GM23338 (cell line): Measurements from ENCODE around the gene KLHL17.

Experiments
- CTCF ChIP-seq, 2 experiments: fragments of 200-600 bp in 1 of 2; sonication (generic) in 1 of 2; conservative IDR thresholded peaks; 2 replicates each; pipeline versions ENCODE4 v1.5.1 to v1.6.1; 2016 to 2017; ENCODE audit warnings: antibody characterized with exemption in 2 of 2, low read depth in 2 of 2, mild to moderate bottlenecking in 2 of 2, moderate library complexity in 1 of 2
- ETS1 ChIP-seq: IDR thresholded peaks from 2 replicates; pipeline ENCODE4 v1.6.1; 2016; ENCODE audit warnings: antibody characterized with exemption
- EZH2 ChIP-seq: fragments of 200-600 bp; sonication (generic); IDR thresholded peaks from one replicate; pipeline ENCODE4 v1.8.0; 2017; ENCODE audit warnings: antibody characterized with exemption, mild to moderate bottlenecking, low read depth; ENCODE audit not compliant: unreplicated experiment
- EZH2phosphoT487 ChIP-seq: fragments of 200-600 bp; sonication (generic); IDR thresholded peaks from one replicate; pipeline ENCODE4 v1.8.1; 2018; ENCODE audit warnings: antibody characterized with exemption; ENCODE audit not compliant: unreplicated experiment
- JUNB ChIP-seq: IDR thresholded peaks from one replicate; pipeline ENCODE4 v1.6.1; 2016; ENCODE audit warnings: antibody characterized with exemption; ENCODE audit not compliant: unreplicated experiment
- NANOG ChIP-seq: IDR thresholded peaks from 2 replicates; pipeline ENCODE4 v1.6.1; 2016; ENCODE audit warnings: antibody characterized with exemption, borderline replicate concordance
- POLR2AphosphoS5 ChIP-seq: IDR thresholded peaks from 2 replicates; pipeline ENCODE4 v1.6.1; 2016; ENCODE audit warnings: antibody characterized with exemption, low read depth
- REST ChIP-seq: IDR thresholded peaks from one replicate; pipeline ENCODE4 v1.6.1; 2018; ENCODE audit warnings: antibody characterized with exemption; ENCODE audit not compliant: unreplicated experiment
- STAT1 ChIP-seq: IDR thresholded peaks from one replicate; pipeline ENCODE4 v1.6.1; 2016; ENCODE audit warnings: antibody characterized with exemption; ENCODE audit not compliant: unreplicated experiment
- ZNF331 ChIP-seq: fragments of 250-450 bp; sonication (Bioruptor Pico); IDR thresholded peaks from 2 replicates; pipeline ENCODE4 v1.5.0; 2020; ENCODE audit warnings: low read depth, mild to moderate bottlenecking, moderate library complexity

- TF ChIP-seq CTCF (conservative IDR thresholded peaks at IDR 0.05; ENCODE audit: low read depth in 2 of 2) (peak; percentile 29 to 46; a peak in 3 of 4 replicates), POLR2AphosphoS5 (no peak), EZH2phosphoT487 (no peak), JUNB (no peak), ETS1 (no peak), EZH2 (no peak), ZNF331 (CRISPR knock-in tag) (no peak), REST (no peak), NANOG (no peak), STAT1 (no peak)
Measured at GRCh38 chr1:938711-939489, 21.5 kb upstream of the KLHL17 start.
